ENCODE results near the gene C1orf116. TPM values are rescaled to one million over a fixed set of nuclear protein-coding genes. Genes with fewer than 3 reads are reported as not detected.

Gene C1orf116
- total RNA-seq, 2 donors from 2014 or later = 36.5 to 107 TPM

- no peaks in the 10 kb centered on the region for H3K9me3 ChIP-seq
- no peaks in the 10 kb centered on the region for H3K27me3 ChIP-seq (replicated peaks; ENCODE audit: insufficient read depth)
- TF ChIP-seq POLR2AphosphoS5 (IDR thresholded peaks at IDR 0.05) (peak; percentile 28), POLR2A (IDR thresholded peaks at IDR 0.05) (no peak)
- TF ChIP-seq, protein P1, sequence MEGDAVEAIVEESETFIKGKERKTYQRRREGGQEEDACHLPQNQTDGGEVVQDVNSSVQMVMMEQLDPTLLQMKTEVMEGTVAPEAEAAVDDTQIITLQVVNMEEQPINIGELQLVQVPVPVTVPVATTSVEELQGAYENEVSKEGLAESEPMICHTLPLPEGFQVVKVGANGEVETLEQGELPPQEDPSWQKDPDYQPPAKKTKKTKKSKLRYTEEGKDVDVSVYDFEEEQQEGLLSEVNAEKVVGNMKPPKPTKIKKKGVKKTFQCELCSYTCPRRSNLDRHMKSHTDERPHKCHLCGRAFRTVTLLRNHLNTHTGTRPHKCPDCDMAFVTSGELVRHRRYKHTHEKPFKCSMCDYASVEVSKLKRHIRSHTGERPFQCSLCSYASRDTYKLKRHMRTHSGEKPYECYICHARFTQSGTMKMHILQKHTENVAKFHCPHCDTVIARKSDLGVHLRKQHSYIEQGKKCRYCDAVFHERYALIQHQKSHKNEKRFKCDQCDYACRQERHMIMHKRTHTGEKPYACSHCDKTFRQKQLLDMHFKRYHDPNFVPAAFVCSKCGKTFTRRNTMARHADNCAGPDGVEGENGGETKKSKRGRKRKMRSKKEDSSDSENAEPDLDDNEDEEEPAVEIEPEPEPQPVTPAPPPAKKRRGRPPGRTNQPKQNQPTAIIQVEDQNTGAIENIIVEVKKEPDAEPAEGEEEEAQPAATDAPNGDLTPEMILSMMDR (IDR thresholded peaks at IDR 0.05) = peak in 3 of 4 experiments; percentile 32 to 50 (median 38)
- H3K27ac ChIP-seq = peak overlapping the region; percentile 26 to 72
- H3K36me3 ChIP-seq = no peaks in the 10 kb centered on the region
- intact Hi-C loops (cut with DNase I) = no loop called here
- WGBS = 48% methylated on average over 9 of the region's 9 CpGs
- no peak overlapping the region for H3K4me3 ChIP-seq
- peaks cover 19% of the 10 kb centered on the region for H3K4me1 ChIP-seq (replicated peaks)
- DNase-seq (ENCODE audit: low spot score) = no peak
These were observed 27.4 kb downstream of the C1orf116 start for GRCh38 chr1:207004931-207005830.

GRCh38 chr1:207003210-207003609 is 29.3 kb downstream of the C1orf116 start:
- intact Hi-C loops (cut with DNase I) = no loop called here

DNA sequence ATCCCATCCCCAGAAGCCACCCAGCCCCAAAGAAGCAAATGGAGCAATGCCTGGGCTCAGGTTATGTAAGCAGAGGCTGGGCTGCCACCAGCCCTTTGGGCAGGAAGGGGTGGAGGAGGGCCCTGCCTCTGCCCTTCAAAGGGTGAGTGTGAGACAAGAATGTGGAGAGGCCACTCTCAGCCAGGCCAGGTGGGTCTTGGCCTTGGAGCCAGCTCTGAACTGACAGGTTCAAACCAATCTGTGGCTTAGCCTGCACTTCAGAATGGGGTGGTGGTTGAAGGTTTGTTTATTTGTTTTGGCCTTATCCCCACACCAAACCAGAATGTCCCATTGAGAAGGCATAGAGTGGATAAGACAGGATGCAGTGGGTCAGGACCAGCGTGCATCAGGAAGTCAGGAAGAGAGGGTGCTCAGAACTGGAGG is 29.8 kb downstream of the C1orf116 start:
- TF ChIP-seq POLR2AphosphoS5 (IDR thresholded peaks at IDR 0.05) (peak; percentile 40), POLR2A (IDR thresholded peaks at IDR 0.05) (no peak)
- TF ChIP-seq, protein P1 (IDR thresholded peaks at IDR 0.05) = no peak
- Histone ChIP-seq H3K4me1 (replicated peaks) (peaks cover 14% of the 10 kb centered on the region), H3K27ac (peak overlapping the region; percentile 59 to 72), H3K9me3 (no peaks in the 10 kb centered on the region), H3K27me3 (replicated peaks; ENCODE audit: insufficient read depth) (no peaks in the 10 kb centered on the region), H3K4me3 (no peak overlapping the region), H3K36me3 (no peaks in the 10 kb centered on the region)
- intact Hi-C loops (cut with DNase I) = no loop called here
- peak; percentile 55 for DNase-seq (ENCODE audit: low spot score)
- WGBS = 22% methylated on average over 1 of the region's 1 CpG

More at GRCh38 chr1:207003210-207003609, 29.3 kb downstream of the C1orf116 start:
- WGBS = 77% methylated on average over 4 of the region's 4 CpGs
- TF ChIP-seq POLR2A (IDR thresholded peaks at IDR 0.05) = no peak
- TF ChIP-seq POLR2AphosphoS5 (IDR thresholded peaks at IDR 0.05) = no peak
- TF ChIP-seq, protein P1 (IDR thresholded peaks at IDR 0.05) = no peak
- no peak for DNase-seq (ENCODE audit: low spot score)
- no peak overlapping the region for H3K4me3 ChIP-seq
- no peaks in the 10 kb centered on the region for H3K36me3 ChIP-seq
- H3K4me1 ChIP-seq (replicated peaks) = peaks cover 14% of the 10 kb centered on the region
- peak overlapping the region; percentile 59 to 72 for H3K27ac ChIP-seq
- H3K9me3 ChIP-seq = no peaks in the 10 kb centered on the region
- no peaks in the 10 kb centered on the region for H3K27me3 ChIP-seq (replicated peaks; ENCODE audit: insufficient read depth)

- no peak for TF ChIP-seq POLR2AphosphoS5 (IDR thresholded peaks at IDR 0.05)
- TF ChIP-seq POLR2A (IDR thresholded peaks at IDR 0.05) = no peak
- TF ChIP-seq, protein P1 (IDR thresholded peaks at IDR 0.05) = no peak
- Histone ChIP-seq H3K36me3 (no peaks in the 10 kb centered on the region), H3K27me3 (replicated peaks; ENCODE audit: insufficient read depth) (no peaks in the 10 kb centered on the region), H3K4me1 (replicated peaks) (peaks cover 14% of the 10 kb centered on the region), H3K9me3 (no peaks in the 10 kb centered on the region), H3K4me3 (no peak overlapping the region), H3K27ac (no peak overlapping the region)
- WGBS = 71% methylated on average over 5 of the region's 5 CpGs
- intact Hi-C loops (cut with DNase I) = no loop called here
- DNase-seq (ENCODE audit: low spot score) = no peak
These were observed 30.9 kb downstream of the C1orf116 start for GRCh38 chr1:207001492-207002245.

Data from prostate gland (tissue), 2 donors.